Measurements from ENCODE around the gene DYSF.

- no peak for TF ChIP-seq CTCF (optimal IDR thresholded peaks at IDR 0.05 in 1 of 3, IDR thresholded peaks at IDR 0.05 in 1 of 3, conservative IDR thresholded peaks at IDR 0.05 in 1 of 3; ENCODE audit: extremely low read depth in 1 of 3, insufficient read depth in 2 of 3, low read length in 3 of 3)
- no peak for TF ChIP-seq EZH2 (IDR thresholded peaks at IDR 0.05; ENCODE audit: low read length)
Measured at GRCh38 chr2:71682341-71682740, 229.0 kb downstream of the DYSF start.

All from keratinocyte (primary cell).